ENCODE results near the gene TPRG1L. TPM values are rescaled to one million over a fixed set of nuclear protein-coding genes. Genes with fewer than 3 reads are reported as not detected.

Gene TPRG1L
- total RNA-seq, 2 donors from 2014 or later = 8.6 to 24.4 TPM

- Histone ChIP-seq H3K4me3 (no peak overlapping the region), H3K27me3 (no peaks in the 10 kb centered on the region), H3K9me3 (no peaks in the 10 kb centered on the region), H3K27ac (no peak overlapping the region), H3K36me3 (replicated peaks in 1 of 2; ENCODE audit: insufficient read depth in 1 of 2, low read depth in 2 of 2) (no peaks in the 10 kb centered on the region), H3K4me1 (peaks cover 14% of the 10 kb centered on the region)
- intact Hi-C loops (cut with DNase I) = no loop called here
- WGBS, 2 donors = 84 to 88% methylated on average over 14 of the region's 14 CpGs
- ATAC-seq (no peak), DNase-seq (no peak)
- TF ChIP-seq CTCF (IDR thresholded peaks at IDR 0.05) = no peak
- TF ChIP-seq POLR2A (IDR thresholded peaks at IDR 0.05) = no peak
Measured at GRCh38 chr1:3664700-3665375, 40.0 kb downstream of the TPRG1L start.

- H3K36me3 ChIP-seq (replicated peaks in 1 of 2; ENCODE audit: insufficient read depth in 1 of 2, low read depth in 2 of 2) = no peaks in the 10 kb centered on the region
- DNase-seq = peak in 1 of 4 donors; percentile 8
- no peaks in the 10 kb centered on the region for H3K27me3 ChIP-seq
- H3K27ac ChIP-seq = no peak overlapping the region
- TF ChIP-seq POLR2A (IDR thresholded peaks at IDR 0.05) = no peak
- no peak for TF ChIP-seq CTCF (IDR thresholded peaks at IDR 0.05)
- 71 to 79% methylated on average over 6 to 8 of the region's 8 CpGs for WGBS, 2 donors
- no peaks in the 10 kb centered on the region for H3K9me3 ChIP-seq
- no peak overlapping the region for H3K4me3 ChIP-seq
- no peak for ATAC-seq
- H3K4me1 ChIP-seq = peaks cover 23% of the 10 kb centered on the region
- intact Hi-C loops (cut with DNase I) = no loop called here
Measured at GRCh38 chr1:3668148-3668547, 43.3 kb downstream of the TPRG1L start.

- Histone ChIP-seq H3K4me3 (no peak overlapping the region), H3K9me3 (no peaks in the 10 kb centered on the region), H3K27me3 (no peaks in the 10 kb centered on the region), H3K27ac (no peak overlapping the region), H3K36me3 (replicated peaks in 1 of 2; ENCODE audit: insufficient read depth in 1 of 2, low read depth in 2 of 2) (no peaks in the 10 kb centered on the region), H3K4me1 (peaks cover 23% of the 10 kb centered on the region)
- TF ChIP-seq POLR2A (IDR thresholded peaks at IDR 0.05) (no peak), CTCF (IDR thresholded peaks at IDR 0.05) (no peak)
- WGBS, 2 donors = 12 to 14% methylated on average over 9 to 30 of the region's 30 CpGs
- intact Hi-C loops (cut with DNase I) = no loop called here
- peak; percentile 96 to 98 (median 98) for DNase-seq
- peak; percentile 98 for ATAC-seq
Measured at GRCh38 chr1:3668585-3669300, 43.9 kb downstream of the TPRG1L start.

- Histone ChIP-seq H3K36me3 (replicated peaks in 1 of 2; ENCODE audit: insufficient read depth in 1 of 2, low read depth in 2 of 2) (no peaks in the 10 kb centered on the region), H3K27ac (no peak overlapping the region), H3K4me3 (no peak overlapping the region), H3K27me3 (no peaks in the 10 kb centered on the region), H3K4me1 (peaks cover 29% of the 10 kb centered on the region), H3K9me3 (no peaks in the 10 kb centered on the region)
- DNase-seq (peak in 1 of 4 donors; percentile 12), ATAC-seq (no peak)
- intact Hi-C loops (cut with DNase I) = no loop called here
- TF ChIP-seq CTCF (IDR thresholded peaks at IDR 0.05) (no peak), POLR2A (IDR thresholded peaks at IDR 0.05) (no peak)
- WGBS, 2 donors = 28 to 58% methylated on average over 4 to 13 of the region's 14 CpGs
Measured at GRCh38 chr1:3669421-3669821, 44.6 kb downstream of the TPRG1L start.

All from body of pancreas (tissue), 4 donors.